NCI-H2081 (cell line): ENCODE results near the gene TFF3.

Experiments used
- DNase-seq, 2 experiments: peaks; one replicate each; lab custom pipeline; 2025; lab: John Stamatoyannopoulos, UW

The TFF3 gene

GRCh38 chr21:42289926-42290325, 25.3 kb downstream of the TFF3 start:
- DNase-seq, result no peak

GRCh38 chr21:42288962-42289361, 26.2 kb downstream of the TFF3 start:
- no peak for DNase-seq

DNA sequence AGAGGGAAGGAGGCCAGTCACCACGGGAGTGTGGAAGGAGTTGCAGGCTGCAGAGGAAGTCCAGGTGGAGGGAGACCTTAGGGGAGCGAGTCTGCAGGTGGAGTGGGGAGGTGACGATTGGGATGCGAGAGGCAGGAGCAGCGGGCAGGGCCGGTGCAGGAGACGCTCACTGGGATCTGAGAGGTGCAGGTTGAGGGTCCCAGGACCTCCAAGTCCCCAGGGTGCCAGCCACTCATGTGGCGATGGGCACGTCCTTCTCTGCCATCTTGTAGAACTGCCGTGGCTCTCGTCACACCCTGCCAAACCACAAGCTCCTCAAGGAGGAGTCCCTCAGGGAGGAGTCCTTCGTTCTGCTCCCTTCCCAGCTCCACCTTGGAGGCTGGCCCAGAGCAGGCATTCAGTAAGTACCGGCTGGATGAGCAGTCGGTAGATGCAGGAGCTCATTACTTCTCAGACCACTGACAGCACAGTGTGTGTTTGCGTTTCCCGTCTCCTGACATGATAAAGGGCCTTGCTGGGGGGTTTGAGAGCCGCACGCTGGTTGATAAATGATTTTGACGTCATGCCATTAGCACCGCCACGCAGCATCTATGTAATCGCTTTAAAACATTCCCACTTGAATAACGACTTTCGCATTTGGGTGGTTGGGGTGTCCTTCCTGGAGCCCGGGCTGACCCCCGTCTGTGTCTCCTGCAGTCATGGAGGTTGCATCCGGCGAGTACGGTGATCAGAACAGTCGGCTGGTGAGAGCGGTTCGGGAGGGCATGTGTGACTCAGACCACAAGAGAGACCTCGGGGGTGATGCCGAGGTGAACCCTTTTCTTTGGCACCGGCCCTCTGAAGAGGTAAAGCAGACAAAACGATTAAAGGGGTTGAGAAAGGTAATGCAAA, 27.8 kb downstream of the TFF3 start:
- DNase-seq, result no peak

- DNase-seq, result no peak
Measured at GRCh38 chr21:42286416-42286815, 28.8 kb downstream of the TFF3 start.

DNA sequence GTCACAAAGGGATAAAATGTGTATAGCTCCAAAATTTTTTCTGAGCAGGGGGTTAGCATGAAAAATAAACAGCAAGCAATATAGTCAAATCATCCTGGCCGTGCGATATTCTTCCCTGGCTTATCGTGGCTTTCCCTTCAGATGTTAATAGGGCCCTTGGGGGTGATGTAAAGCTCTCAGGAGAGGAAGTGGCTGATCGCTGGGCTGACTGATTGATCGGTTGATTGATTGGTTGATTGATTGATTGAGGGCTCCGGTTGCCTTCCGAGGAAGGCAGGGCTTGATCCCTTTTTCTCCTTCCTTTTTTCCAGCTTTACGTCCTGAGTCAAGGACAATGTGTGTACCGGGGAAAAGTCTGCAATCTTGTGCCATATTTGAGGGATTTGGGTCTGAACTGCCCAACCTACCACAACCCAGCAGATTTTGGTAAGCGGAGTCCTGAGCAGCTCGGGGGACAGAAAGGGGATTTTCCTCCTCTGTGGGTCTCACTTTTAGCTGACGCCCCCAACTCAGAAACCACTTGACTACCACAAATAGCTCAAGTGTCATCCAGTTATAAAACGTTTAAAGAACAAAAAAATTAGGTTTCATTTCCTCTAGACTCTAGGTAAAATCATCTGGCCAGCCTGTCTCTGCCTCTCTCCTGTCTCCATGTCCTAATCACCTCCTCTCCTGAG, 29.5 kb downstream of the TFF3 start:
- no peak for DNase-seq

GRCh38 chr21:42282715-42283114, 32.5 kb downstream of the TFF3 start:
- no peak for DNase-seq

- DNase-seq, result no peak
Measured at GRCh38 chr21:42282021-42282420, 33.2 kb downstream of the TFF3 start.

- no peak for DNase-seq
Measured at GRCh38 chr21:42281181-42281680, 34.0 kb downstream of the TFF3 start.

DNA sequence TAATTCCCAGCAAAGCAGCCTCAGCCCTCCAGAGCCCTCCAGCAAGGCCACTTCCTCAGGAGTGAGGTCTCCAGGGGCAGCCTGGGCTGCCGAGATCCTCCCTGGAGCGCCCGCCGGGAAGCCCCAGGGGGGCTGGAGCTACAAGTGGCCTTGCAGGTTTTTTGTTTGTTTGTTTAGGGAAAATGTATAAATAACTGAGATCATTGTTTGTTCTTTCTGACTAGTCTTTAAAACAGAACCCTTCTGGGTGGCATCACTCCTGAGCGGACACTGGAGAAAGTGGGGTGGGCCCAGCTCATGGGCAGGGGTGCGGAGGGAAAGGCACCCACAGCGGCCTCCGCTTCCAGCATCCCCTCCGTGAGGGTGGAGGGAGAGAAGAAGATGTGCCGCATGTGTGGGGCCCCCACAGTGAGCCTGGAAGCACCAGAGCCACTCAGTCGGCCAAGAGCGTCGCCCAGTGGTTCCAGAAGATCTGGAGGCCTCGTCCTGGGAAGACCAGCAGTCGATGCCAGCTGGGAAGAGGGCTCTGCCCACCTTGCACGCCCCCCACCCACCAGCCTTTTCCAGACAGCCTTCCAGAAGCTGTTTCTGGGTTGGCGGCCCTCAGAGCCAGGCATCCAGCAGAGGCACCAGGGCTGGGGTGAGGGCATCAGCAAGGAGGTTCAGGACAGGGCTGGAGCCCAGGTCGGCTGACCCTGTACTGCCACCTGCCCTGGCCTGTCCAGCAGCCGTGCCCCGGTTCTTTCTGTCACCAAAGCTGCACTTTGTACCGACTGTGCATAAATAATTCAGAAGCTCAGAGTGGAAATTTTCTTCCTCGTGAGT, 34.6 kb downstream of the TFF3 start:
- no peak for DNase-seq

GRCh38 chr21:42279888-42280287, 35.3 kb downstream of the TFF3 start:
- DNase-seq, result no peak

DNA sequence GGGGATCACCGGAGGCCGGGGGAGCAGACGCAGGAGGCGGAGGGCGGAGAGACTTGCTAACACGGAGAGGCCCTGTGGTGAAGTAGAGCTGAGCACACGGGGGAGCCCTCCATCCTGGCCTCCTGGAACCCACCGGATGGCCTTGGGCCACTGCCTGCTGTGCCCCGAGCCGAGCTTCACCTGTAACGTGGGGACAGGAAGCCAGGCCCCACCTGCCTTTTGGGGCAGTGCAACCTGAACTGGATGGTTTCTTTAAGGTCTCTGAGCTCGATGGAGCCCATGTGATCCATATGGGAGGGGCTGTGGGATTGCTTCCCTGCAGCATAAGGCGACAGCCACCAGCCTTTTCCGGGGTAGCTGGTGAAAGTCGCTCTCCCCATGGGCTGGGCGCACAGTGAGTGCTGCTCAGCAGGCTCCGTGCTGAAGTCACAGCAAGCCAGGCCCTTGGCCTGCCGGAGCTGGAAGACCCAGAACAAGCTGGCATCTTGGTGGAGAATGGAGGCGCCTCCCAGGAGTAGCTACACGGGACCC, 35.8 kb downstream of the TFF3 start:
- DNase-seq, result no peak

GRCh38 chr21:42278451-42279149, 36.6 kb downstream of the TFF3 start:
- no peak for DNase-seq

- DNase-seq, result no peak
Measured at GRCh38 chr21:42277593-42277992, 37.6 kb downstream of the TFF3 start.

DNA sequence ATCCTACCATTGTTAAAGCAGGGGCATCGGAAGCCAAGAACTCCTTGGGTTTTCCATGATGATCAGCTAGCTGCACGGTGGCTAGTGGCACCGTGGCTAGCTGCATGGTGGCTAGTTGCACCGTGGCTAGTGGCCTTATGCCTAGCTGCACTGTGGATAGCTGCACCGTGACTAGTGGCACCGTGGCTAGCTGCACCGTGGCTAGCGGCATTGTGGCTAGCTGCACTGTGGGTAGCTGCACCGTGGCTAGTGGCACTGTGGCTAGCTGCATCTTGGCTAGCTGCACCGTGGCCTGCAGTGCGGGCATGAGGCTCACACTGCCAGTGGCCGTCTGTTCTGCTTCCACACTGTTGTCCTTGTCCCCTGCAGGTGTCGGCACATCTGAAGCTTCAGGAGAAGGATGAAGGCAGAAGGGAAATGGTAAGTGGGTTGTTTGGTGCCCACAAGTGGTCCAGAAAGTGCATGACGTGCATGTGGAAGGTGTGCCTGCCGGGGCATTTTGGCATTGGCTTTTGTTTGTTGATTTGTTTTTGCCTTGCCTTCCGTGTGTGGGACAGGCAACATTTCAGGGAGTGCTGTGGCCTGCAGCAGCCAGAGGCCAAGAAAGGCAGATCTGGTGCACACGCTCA, 38.6 kb downstream of the TFF3 start:
- DNase-seq, result no peak

- no peak for DNase-seq
Measured at GRCh38 chr21:42276076-42276475, 39.1 kb downstream of the TFF3 start.

- no peak for DNase-seq
Measured at GRCh38 chr21:42272984-42273600, 42.1 kb downstream of the TFF3 start.

DNA sequence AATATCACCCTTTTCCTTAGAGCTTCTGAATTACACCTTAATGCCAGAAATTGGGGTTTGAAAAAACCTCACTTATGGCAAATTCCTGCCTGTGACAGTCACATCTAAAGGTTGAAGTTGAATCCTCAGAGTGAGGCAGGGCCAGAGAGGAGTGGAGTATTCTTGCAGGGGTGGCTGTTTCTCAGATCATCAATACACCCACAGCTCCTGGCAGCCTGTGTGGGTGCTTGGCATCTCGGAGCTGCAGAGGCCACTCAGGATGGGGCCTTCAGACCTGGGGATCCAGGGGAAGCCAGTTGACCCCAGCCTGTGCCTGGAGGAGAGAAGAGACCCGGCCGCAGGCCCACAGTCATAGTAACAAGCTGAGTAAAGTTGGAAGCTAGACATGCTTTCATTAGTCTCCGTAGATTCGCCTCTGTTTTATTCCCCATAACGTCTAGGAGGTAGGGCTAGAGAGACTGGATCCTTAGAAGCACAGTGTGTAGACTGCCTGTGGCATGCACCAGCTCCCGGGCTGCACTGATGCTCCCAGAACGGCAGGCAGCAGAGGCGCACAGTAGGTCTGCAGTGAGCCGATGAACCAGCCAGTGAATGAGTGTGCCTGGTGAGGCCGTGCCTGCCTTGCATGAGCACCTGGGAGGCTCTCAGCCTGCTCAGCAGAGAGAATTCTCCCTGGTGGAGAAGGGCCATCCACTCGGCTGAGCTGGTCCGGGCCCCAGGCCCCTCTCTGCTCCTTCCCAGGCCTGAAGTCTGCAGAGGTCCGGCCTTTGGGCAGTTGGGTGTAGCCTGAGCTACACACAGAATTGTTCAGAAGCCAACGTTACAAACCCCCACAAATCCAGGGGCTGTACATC, 42.9 kb downstream of the TFF3 start:
- no peak for DNase-seq

- no peak for DNase-seq
Measured at GRCh38 chr21:42271065-42271464, 44.1 kb downstream of the TFF3 start.

- peak; percentile 6 to 49 for DNase-seq
Measured at GRCh38 chr21:42269386-42269785, 45.8 kb downstream of the TFF3 start.
